HCT116 (cell line): ENCODE measurements around the gene HHAT. TPM values are rescaled to one million over a fixed set of nuclear protein-coding genes. Genes with fewer than 3 reads are reported as not detected.

Experiments used
- ATAC-seq: fragments of 200-7000 bp; cut with Tn5 transposase; 2 replicates; pipeline ENCODE4 v1.9.1; 2020; ENCODE audit warnings: mild to moderate bottlenecking, moderate library complexity
- BruUV-seq: library from RNA; stranded (reverse); fragments of 400-500 nt; replicated peaks from 2 replicates; lab custom pipeline; 2021; lab: Mats Ljungman, UMichigan
- CTCF ChIA-PET: fragments of 300-600 bp; sonication (Branson Sonifier 250); formaldehyde crosslinking; loops from one replicate; lab custom pipeline; 2021; ENCODE audit warnings: antibody characterized with exemption; lab: Charles Lee
- POLR2A ChIA-PET: fragments of 300-600, 350-600 bp; sonication (Branson Sonifier 250); formaldehyde crosslinking; loops from one replicate; lab custom pipeline; 2021; ENCODE audit warnings: antibody characterized with exemption; lab: Charles Lee
- RAD21 ChIA-PET, 2 experiments: fragments of 300-600 bp; sonication (Branson Sonifier 250); formaldehyde crosslinking; loops; one replicate each; lab custom pipeline; 2023; ENCODE audit warnings: low total read pairs in 2 of 2; ENCODE audit not compliant: uncharacterized antibody in 2 of 2, unreplicated experiment in 2 of 2, low non-redundant PET in 1 of 2; lab: Charles Lee
- DNase-seq: peaks from one replicate; pipeline ENCODE4 v3.0.0-alpha.2; 2010; ENCODE audit warnings: low read depth, low spot score
- H2AFZ ChIP-seq: fragments of 200-600 bp; shearing (Covaris generic), sonication (generic); 2 replicates; pipeline ENCODE4 v1.6.1; 2017; ENCODE audit warnings: low read depth, mixed run types, mixed read lengths, antibody characterized with exemption, low read length; ENCODE audit not compliant: poor library complexity, severe bottlenecking
- H3K27ac ChIP-seq: 2 replicates; pipeline ENCODE4 v1.5.1; 2012; ENCODE audit warnings: low read depth, low read length
- H3K27me3 ChIP-seq: fragments of 200-600 bp; sonication (generic); 2 replicates; pipeline ENCODE4 v1.6.1; 2016; ENCODE audit warnings: mixed run types, low read length, mixed read lengths; ENCODE audit not compliant: insufficient read depth
- H3K36me3 ChIP-seq, 2 experiments: fragments of 200-500 bp in 1 of 2; fragments of 200-600 bp in 1 of 2; sonication (Bioruptor generic) in 1 of 2; sonication (generic) in 1 of 2; 2 replicates each; pipeline versions ENCODE4 v1.5.1 to v1.6.1; 2014 to 2016; ENCODE audit warnings: low read length in 2 of 2, inconsistent platforms in 1 of 2, mixed read lengths in 1 of 2, mixed run types in 1 of 2; ENCODE audit not compliant: insufficient read depth in 2 of 2, control insufficient read depth in 1 of 2
- H3K4me1 ChIP-seq, 2 experiments: fragments of 200-600 bp in 1 of 2; sonication (generic) in 1 of 2; 2 replicates each; pipeline versions ENCODE4 v1.5.1 to v1.6.1; 2012 to 2017; ENCODE audit warnings: low read length in 2 of 2, inconsistent platforms in 1 of 2, mild to moderate bottlenecking in 1 of 2, mixed read lengths in 1 of 2, mixed run types in 1 of 2, moderate library complexity in 1 of 2; ENCODE audit not compliant: insufficient read depth in 2 of 2, control insufficient read depth in 1 of 2
- H3K4me2 ChIP-seq: fragments of 200-600 bp; sonication (generic); 2 replicates; pipeline ENCODE4 v1.6.1; 2017; ENCODE audit warnings: mixed run types, low read length, mixed read lengths
- H3K4me3 ChIP-seq, 2 experiments: fragments of 200-600 bp in 1 of 2; sonication (generic) in 1 of 2; replicated peaks in 1 of 2; 2 replicates each; pipeline ENCODE4 v1.5.1; 2011 to 2016; ENCODE audit warnings: low read length in 2 of 2, control low read depth in 1 of 2, low read depth in 1 of 2, mild to moderate bottlenecking in 1 of 2, mixed read lengths in 1 of 2, mixed run types in 1 of 2
- H3K79me2 ChIP-seq: fragments of 200-600 bp; sonication (generic); 2 replicates; pipeline ENCODE4 v1.6.1; 2017; ENCODE audit warnings: mild to moderate bottlenecking, mixed run types, low read length, moderate library complexity, mixed read lengths; ENCODE audit not compliant: insufficient read depth
- H3K9ac ChIP-seq: fragments of 200-600 bp; sonication (generic); 2 replicates; pipeline ENCODE4 v1.6.1; 2016; ENCODE audit warnings: low read length, mixed read lengths
- H3K9me2 ChIP-seq: fragments of 200-600 bp; sonication (generic), shearing (Covaris generic); 2 replicates; pipeline ENCODE4 v1.6.1; 2017; ENCODE audit warnings: mixed run types, mild to moderate bottlenecking, moderate library complexity; ENCODE audit not compliant: insufficient read depth
- H3K9me3 ChIP-seq, 2 experiments: fragments of 200-500 bp in 1 of 2; fragments of 200-600 bp in 1 of 2; sonication (Bioruptor generic) in 1 of 2; sonication (generic) in 1 of 2; 2 replicates each; pipeline ENCODE4 v1.6.1; 2014 to 2017; ENCODE audit warnings: low read length in 2 of 2, mixed read lengths in 2 of 2, inconsistent platforms in 1 of 2, low read depth in 1 of 2, mild to moderate bottlenecking in 1 of 2, mixed run types in 1 of 2, moderate library complexity in 1 of 2; ENCODE audit not compliant: control insufficient read depth in 1 of 2, insufficient read depth in 1 of 2
- H4K20me1 ChIP-seq: fragments of 200-600 bp; sonication (generic), shearing (Covaris generic); 2 replicates; pipeline ENCODE4 v1.6.1; 2017; ENCODE audit warnings: mixed run types, mild to moderate bottlenecking, moderate library complexity; ENCODE audit not compliant: insufficient read depth
- CBX3 ChIP-seq: IDR thresholded peaks from 2 replicates; pipeline ENCODE4 v1.6.1; 2012; ENCODE audit warnings: low read depth
- CEBPB ChIP-seq: IDR thresholded peaks from 2 replicates; pipeline ENCODE4 v1.6.1; 2012; ENCODE audit warnings: low read depth
- ELF1 ChIP-seq: IDR thresholded peaks from 2 replicates; pipeline ENCODE4 v1.6.1; 2012; ENCODE audit warnings: low read depth, borderline replicate concordance
- EZH2phosphoT487 ChIP-seq: fragments of 200-600 bp; IDR thresholded peaks from 2 replicates; pipeline ENCODE4 v1.6.1; 2018; ENCODE audit warnings: antibody characterized with exemption, borderline replicate concordance
- JUND ChIP-seq: IDR thresholded peaks from 2 replicates; pipeline ENCODE4 v1.6.1; 2012
- SP1 ChIP-seq: IDR thresholded peaks from 2 replicates; pipeline ENCODE4 v1.6.1; 2012; ENCODE audit warnings: low read depth
- SRF ChIP-seq: IDR thresholded peaks from 2 replicates; pipeline ENCODE4 v1.6.1; 2012; ENCODE audit warnings: low read depth
- YY1 ChIP-seq: IDR thresholded peaks from 2 replicates; pipeline ENCODE4 v1.6.1; 2011; ENCODE audit warnings: low read length, low read depth, moderate library complexity, mild to moderate bottlenecking; ENCODE audit not compliant: insufficient replicate concordance; ENCODE audit errors: extremely low read depth
- ZFX ChIP-seq: fragments of 450-650 bp; IDR thresholded peaks from 2 replicates; pipeline ENCODE4 v1.6.1; 2017
- intact Hi-C: fragments of 100-400 bp; cut with micrococcal nuclease; formaldehyde crosslinking; loops from 2 replicates; pipeline ENCODE4 v1.10.0; 2022
- total RNA-seq: library from RNA; stranded (reverse); gene quantifications from one replicate; pipeline ENCODE4 v1.2.1, GENCODE V29; 2021; ENCODE audit not compliant: unreplicated experiment
- TF ChIP-seq, protein P1 (sequence below): IDR thresholded peaks from 2 replicates; pipeline ENCODE4 v1.6.1; 2012; ENCODE audit warnings: low read depth
- TF ChIP-seq, protein P2 (sequence below), 3 experiments: fragments of 200-600 bp in 1 of 3; sonication (generic) in 1 of 3; IDR thresholded peaks in 2 of 3; conservative IDR thresholded peaks in 1 of 3; 2 replicates each; pipeline ENCODE4 v1.5.1; 2012 to 2017; ENCODE audit warnings: low read depth in 2 of 3, low read length in 2 of 3, antibody characterized with exemption in 1 of 3, borderline replicate concordance in 1 of 3, control low read depth in 1 of 3, mild to moderate bottlenecking in 1 of 3, mixed read lengths in 1 of 3, mixed run types in 1 of 3, moderate library complexity in 1 of 3; ENCODE audit not compliant: insufficient read depth in 1 of 3

Gene HHAT
- total RNA-seq, 1 experiment from 2014 or later: 2.7 TPM

DNA sequence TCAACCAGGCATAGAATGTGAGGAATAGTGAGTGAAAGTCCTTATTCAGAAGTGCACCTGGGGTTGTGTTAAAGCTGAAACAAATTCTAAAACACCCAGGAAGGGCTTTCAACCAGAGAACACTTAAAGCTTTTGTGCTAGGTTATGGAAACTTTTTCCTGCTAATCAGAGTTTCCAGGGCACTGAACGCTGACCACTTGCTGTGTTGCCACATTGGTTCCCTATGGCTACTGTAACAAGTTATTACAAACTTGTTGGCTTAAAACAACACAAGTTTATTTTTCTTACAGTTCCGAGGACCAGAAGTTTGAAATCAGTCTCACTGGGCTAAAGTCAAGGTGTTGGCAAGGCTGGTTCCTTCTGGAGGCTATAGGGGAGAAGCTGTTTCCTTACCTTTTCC, 300.6 kb downstream of the HHAT start:
- intact Hi-C loops: no loop called here
- ChIA-PET POLR2A (no interaction called here), CTCF (no interaction called here), RAD21 (no interaction called here)
- H3K79me2 ChIP-seq: no peaks in the 10 kb centered on the region
- no peak overlapping the region for H3K27ac ChIP-seq
- no peak for ATAC-seq
- DNase-seq: no peak
- H4K20me1 ChIP-seq: no peaks in the 10 kb centered on the region
- no peaks in the 10 kb centered on the region for H3K9me2 ChIP-seq
- peaks cover 6% of the 10 kb centered on the region; the same call in 1 of the 2 replicates for H3K27me3 ChIP-seq
- no peak overlapping the region for H2AFZ ChIP-seq
- H3K4me2 ChIP-seq: no peak overlapping the region
- H3K9ac ChIP-seq: no peak overlapping the region
- H3K4me3 ChIP-seq: no peak overlapping the region
- no peaks in the 10 kb centered on the region for H3K4me1 ChIP-seq
- no TSS peak for BruUV-seq
- no peaks in the 10 kb centered on the region for H3K36me3 ChIP-seq
- TF ChIP-seq SRF (no peak), ELF1 (no peak), YY1 (no peak), CBX3 (no peak), ZFX (no peak)
- no peaks in the 10 kb centered on the region for H3K9me3 ChIP-seq

DNA sequence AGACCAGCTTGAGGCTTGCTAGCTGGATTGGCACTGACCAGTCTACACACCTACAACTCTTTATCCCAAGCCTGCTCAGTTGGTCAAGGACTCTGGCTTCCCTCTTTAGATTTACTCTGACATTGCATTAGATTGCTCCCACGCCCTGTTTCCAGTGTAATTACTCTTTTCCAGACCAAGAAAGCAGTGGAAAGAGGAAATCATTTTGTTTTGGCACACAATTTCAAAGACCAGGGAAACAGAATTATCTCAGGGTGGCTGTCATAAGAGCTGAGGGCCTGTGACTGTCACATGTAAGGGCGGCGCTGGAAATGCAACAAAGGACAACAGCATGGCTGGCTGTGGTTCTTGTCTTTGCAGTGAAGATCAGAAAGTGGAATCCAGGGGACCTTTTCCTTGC, 302.7 kb downstream of the HHAT start:
- no peak for DNase-seq
- no peaks in the 10 kb centered on the region for H4K20me1 ChIP-seq
- H3K9me2 ChIP-seq: no peaks in the 10 kb centered on the region
- intact Hi-C loops: no loop called here
- no peak for ATAC-seq
- H3K79me2 ChIP-seq: no peaks in the 10 kb centered on the region
- no peak overlapping the region for H3K4me3 ChIP-seq
- H2AFZ ChIP-seq: no peak overlapping the region
- TF ChIP-seq, protein P1, sequence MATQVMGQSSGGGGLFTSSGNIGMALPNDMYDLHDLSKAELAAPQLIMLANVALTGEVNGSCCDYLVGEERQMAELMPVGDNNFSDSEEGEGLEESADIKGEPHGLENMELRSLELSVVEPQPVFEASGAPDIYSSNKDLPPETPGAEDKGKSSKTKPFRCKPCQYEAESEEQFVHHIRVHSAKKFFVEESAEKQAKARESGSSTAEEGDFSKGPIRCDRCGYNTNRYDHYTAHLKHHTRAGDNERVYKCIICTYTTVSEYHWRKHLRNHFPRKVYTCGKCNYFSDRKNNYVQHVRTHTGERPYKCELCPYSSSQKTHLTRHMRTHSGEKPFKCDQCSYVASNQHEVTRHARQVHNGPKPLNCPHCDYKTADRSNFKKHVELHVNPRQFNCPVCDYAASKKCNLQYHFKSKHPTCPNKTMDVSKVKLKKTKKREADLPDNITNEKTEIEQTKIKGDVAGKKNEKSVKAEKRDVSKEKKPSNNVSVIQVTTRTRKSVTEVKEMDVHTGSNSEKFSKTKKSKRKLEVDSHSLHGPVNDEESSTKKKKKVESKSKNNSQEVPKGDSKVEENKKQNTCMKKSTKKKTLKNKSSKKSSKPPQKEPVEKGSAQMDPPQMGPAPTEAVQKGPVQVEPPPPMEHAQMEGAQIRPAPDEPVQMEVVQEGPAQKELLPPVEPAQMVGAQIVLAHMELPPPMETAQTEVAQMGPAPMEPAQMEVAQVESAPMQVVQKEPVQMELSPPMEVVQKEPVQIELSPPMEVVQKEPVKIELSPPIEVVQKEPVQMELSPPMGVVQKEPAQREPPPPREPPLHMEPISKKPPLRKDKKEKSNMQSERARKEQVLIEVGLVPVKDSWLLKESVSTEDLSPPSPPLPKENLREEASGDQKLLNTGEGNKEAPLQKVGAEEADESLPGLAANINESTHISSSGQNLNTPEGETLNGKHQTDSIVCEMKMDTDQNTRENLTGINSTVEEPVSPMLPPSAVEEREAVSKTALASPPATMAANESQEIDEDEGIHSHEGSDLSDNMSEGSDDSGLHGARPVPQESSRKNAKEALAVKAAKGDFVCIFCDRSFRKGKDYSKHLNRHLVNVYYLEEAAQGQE: no peak
- TF ChIP-seq SRF (no peak), CEBPB (no peak), EZH2phosphoT487 (no peak), JUND (no peak), SP1 (no peak)
- TF ChIP-seq, protein P2, sequence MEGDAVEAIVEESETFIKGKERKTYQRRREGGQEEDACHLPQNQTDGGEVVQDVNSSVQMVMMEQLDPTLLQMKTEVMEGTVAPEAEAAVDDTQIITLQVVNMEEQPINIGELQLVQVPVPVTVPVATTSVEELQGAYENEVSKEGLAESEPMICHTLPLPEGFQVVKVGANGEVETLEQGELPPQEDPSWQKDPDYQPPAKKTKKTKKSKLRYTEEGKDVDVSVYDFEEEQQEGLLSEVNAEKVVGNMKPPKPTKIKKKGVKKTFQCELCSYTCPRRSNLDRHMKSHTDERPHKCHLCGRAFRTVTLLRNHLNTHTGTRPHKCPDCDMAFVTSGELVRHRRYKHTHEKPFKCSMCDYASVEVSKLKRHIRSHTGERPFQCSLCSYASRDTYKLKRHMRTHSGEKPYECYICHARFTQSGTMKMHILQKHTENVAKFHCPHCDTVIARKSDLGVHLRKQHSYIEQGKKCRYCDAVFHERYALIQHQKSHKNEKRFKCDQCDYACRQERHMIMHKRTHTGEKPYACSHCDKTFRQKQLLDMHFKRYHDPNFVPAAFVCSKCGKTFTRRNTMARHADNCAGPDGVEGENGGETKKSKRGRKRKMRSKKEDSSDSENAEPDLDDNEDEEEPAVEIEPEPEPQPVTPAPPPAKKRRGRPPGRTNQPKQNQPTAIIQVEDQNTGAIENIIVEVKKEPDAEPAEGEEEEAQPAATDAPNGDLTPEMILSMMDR (IDR thresholded peaks at IDR 0.05 in 2 of 3, conservative IDR thresholded peaks at IDR 0.05 in 1 of 3; ENCODE audit: borderline replicate concordance in 1 of 3, insufficient read depth in 1 of 3, low read depth in 2 of 3, low read length in 2 of 3): no peak
- no peak overlapping the region for H3K27ac ChIP-seq
- no peaks in the 10 kb centered on the region for H3K4me1 ChIP-seq
- H3K4me2 ChIP-seq: no peak overlapping the region
- no peaks in the 10 kb centered on the region for H3K36me3 ChIP-seq
- H3K9me3 ChIP-seq: no peaks in the 10 kb centered on the region
- peaks cover 15% of the 10 kb centered on the region for H3K27me3 ChIP-seq
- no peak overlapping the region for H3K9ac ChIP-seq
- CTCF ChIA-PET: no interaction called here
- BruUV-seq: no TSS peak
- RAD21 ChIA-PET: no interaction called here
- POLR2A ChIA-PET: no interaction called here
